Esophagus squamous epithelium (tissue), 5 donors: ENCODE data around the gene MTMR3. TPM values are rescaled to one million over a fixed set of nuclear protein-coding genes. Genes with fewer than 3 reads are reported as not detected.

Experiments used
- DNase-seq: peaks from one replicate; lab custom pipeline; 2025; lab: John Stamatoyannopoulos, UW
- H3K27ac ChIP-seq, 4 donors: fragments of 200-600 bp; sonication (generic); one replicate each; pipeline ENCODE4 v1.5.1; 2016 to 2019; ENCODE audit warnings: mild to moderate bottlenecking in 1 of 4
- H3K27me3 ChIP-seq, 4 donors: fragments of 200-600 bp; sonication (generic); 1 replicate in 3 of 4; 2 replicates in 1 of 4; pipeline versions ENCODE4 v1.5.1 to v1.6.0; 2017 to 2021; ENCODE audit warnings: antibody characterized with exemption in 1 of 4
- H3K36me3 ChIP-seq, 3 donors: fragments of 200-600 bp; sonication (generic); one replicate each; pipeline ENCODE4 v1.5.1; 2016 to 2019
- H3K4me1 ChIP-seq, 3 donors: fragments of 200-600 bp; sonication (generic); one replicate each; pipeline ENCODE4 v1.5.1; 2017 to 2019
- H3K4me3 ChIP-seq, 4 donors: fragments of 200-600 bp; sonication (generic); 1 replicate in 3 of 4; 2 replicates in 1 of 4; pipeline ENCODE4 v1.5.1; 2016 to 2019; ENCODE audit warnings: mild to moderate bottlenecking in 2 of 4, moderate library complexity in 1 of 4
- H3K9me3 ChIP-seq, 3 donors: fragments of 200-600 bp; sonication (generic); one replicate each; pipeline ENCODE4 v1.5.1; 2016 to 2019
- POLR2A ChIP-seq, 4 donors: fragments of 450-650 bp; IDR thresholded peaks; one replicate each; pipeline ENCODE4 v1.6.1; 2017; ENCODE audit warnings: antibody characterized with exemption in 4 of 4, mild to moderate bottlenecking in 4 of 4, moderate library complexity in 3 of 4
- WGBS, 2 donors: methylation state at CpG; one replicate each; pipeline ENCODE4 v1.1.5; 2018; 5-methylcytosine and 5-hydroxymethylcytosine counted together
- intact Hi-C: fragments of 100-400 bp; cut with DNase I; formaldehyde crosslinking; loops from one replicate; pipeline ENCODE4 v1.15.0; 2022
- total RNA-seq, 4 donors: library from RNA; depleted of rRNA; stranded (reverse); fragments of >200 nt; gene quantifications; one replicate each; pipeline ENCODE4 v1.1.0, GENCODE V29; 2016
- TF ChIP-seq, protein P1 (sequence below), 6 experiments: fragments of 450-650 bp in 4 of 6; fragments of 200-600 bp in 2 of 6; sonication (generic) in 2 of 6; IDR thresholded peaks; one replicate each; pipeline ENCODE4 v1.5.1; 2016 to 2019; ENCODE audit warnings: antibody characterized with exemption in 6 of 6, mild to moderate bottlenecking in 4 of 6, moderate library complexity in 4 of 6
- donor health status: DM: yes; HTN: yes; CAD: no.

Gene MTMR3
- total RNA-seq, 4 donors from 2014 or later: 34.9 to 63.1 (median 38.4) TPM

GRCh38 chr22:29912605-29913398, 29.8 kb downstream of the MTMR3 start:
- WGBS, 2 donors: 69 to 76% methylated on average over 5 of the region's 5 CpGs
- H3K36me3 ChIP-seq: no peaks in the 10 kb centered on the region
- H3K4me1 ChIP-seq: peaks cover 8 to 72% (median 48%) of the 10 kb centered on the region in 3 donors
- no peaks in the 10 kb centered on the region for H3K27me3 ChIP-seq
- no peak for DNase-seq
- TF ChIP-seq, protein P1, sequence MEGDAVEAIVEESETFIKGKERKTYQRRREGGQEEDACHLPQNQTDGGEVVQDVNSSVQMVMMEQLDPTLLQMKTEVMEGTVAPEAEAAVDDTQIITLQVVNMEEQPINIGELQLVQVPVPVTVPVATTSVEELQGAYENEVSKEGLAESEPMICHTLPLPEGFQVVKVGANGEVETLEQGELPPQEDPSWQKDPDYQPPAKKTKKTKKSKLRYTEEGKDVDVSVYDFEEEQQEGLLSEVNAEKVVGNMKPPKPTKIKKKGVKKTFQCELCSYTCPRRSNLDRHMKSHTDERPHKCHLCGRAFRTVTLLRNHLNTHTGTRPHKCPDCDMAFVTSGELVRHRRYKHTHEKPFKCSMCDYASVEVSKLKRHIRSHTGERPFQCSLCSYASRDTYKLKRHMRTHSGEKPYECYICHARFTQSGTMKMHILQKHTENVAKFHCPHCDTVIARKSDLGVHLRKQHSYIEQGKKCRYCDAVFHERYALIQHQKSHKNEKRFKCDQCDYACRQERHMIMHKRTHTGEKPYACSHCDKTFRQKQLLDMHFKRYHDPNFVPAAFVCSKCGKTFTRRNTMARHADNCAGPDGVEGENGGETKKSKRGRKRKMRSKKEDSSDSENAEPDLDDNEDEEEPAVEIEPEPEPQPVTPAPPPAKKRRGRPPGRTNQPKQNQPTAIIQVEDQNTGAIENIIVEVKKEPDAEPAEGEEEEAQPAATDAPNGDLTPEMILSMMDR (IDR thresholded peaks at IDR 0.05): no peak
- TF ChIP-seq POLR2A (IDR thresholded peaks at IDR 0.05): no peak
- H3K9me3 ChIP-seq: no peaks in the 10 kb centered on the region
- peak overlapping the region in 2 of 4 donors; percentile 25 to 44 for H3K27ac ChIP-seq
- intact Hi-C loops: no loop called here
- H3K4me3 ChIP-seq: no peak overlapping the region

DNA sequence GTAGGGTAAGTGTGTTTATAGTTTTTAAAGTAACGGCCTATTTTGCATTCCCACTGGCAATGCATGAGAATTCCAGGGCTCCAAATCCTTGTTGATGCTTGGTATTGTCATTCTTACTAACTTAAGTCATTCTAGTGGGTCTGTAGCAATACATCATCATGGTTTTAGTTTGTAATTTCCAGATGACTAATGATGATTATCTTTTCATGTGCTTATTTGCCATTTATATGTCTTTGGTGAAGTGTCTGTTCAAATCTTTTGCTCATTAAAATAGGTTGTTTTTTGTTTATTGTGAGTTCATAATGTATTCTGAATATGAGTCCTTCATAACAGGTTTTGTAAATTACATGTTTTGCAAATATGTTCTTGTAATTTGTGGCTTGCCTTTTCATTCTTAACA, 31.2 kb downstream of the MTMR3 start:
- no peak for DNase-seq
- H3K9me3 ChIP-seq: no peaks in the 10 kb centered on the region
- H3K4me3 ChIP-seq: no peak overlapping the region
- TF ChIP-seq, protein P1 (IDR thresholded peaks at IDR 0.05): no peak
- TF ChIP-seq POLR2A (IDR thresholded peaks at IDR 0.05): no peak
- H3K36me3 ChIP-seq: no peaks in the 10 kb centered on the region
- 21 to 34% methylated on average over 1 of the region's 1 CpG for WGBS, 2 donors
- no peaks in the 10 kb centered on the region for H3K27me3 ChIP-seq
- intact Hi-C loops: no loop called here
- peak overlapping the region in 2 of 4 donors; percentile 44 to 53 for H3K27ac ChIP-seq
- peaks cover 0 to 67% (median 44%) of the 10 kb centered on the region in 3 donors for H3K4me1 ChIP-seq

DNA sequence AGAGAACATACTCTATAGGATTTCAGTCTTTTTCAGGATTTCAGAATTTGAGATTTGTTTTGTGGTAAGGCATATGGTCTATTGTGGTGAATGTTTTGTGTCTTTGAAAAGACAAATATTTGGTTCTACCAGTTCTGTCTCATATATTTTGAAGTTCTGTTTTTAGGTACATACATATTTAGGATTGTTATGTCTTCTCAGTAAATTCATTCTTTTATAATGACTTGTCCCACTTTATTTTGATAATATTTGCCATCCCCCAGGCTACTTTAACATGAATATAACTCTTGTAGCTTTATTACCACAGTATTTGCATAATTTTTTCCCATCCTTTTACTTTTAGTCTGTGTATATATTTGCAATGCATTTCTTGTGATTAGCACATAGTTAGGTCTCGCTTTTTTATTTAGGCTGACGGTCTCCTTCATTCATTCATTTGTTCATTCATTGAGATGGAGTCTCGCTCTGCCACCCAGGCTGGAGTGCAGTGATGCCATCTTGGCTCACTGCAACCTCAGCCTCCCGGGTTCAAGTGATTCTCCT, 32.1 kb downstream of the MTMR3 start:
- Histone ChIP-seq H3K27me3 (no peaks in the 10 kb centered on the region), H3K4me3 (no peak overlapping the region), H3K4me1 (peaks cover 0 to 71% (median 44%) of the 10 kb centered on the region in 3 donors), H3K36me3 (no peaks in the 10 kb centered on the region), H3K9me3 (no peaks in the 10 kb centered on the region), H3K27ac (peak overlapping the region in 2 of 4 donors; percentile 44 to 53)
- WGBS, 2 donors: 82 to 93% methylated on average over 4 of the region's 4 CpGs
- TF ChIP-seq POLR2A (IDR thresholded peaks at IDR 0.05): no peak
- TF ChIP-seq, protein P1 (IDR thresholded peaks at IDR 0.05): no peak
- intact Hi-C loops: no loop called here
- DNase-seq: no peak

GRCh38 chr22:29916007-29916544, 33.1 kb downstream of the MTMR3 start:
- DNase-seq: no peak
- Histone ChIP-seq H3K9me3 (no peaks in the 10 kb centered on the region), H3K27ac (no peak overlapping the region), H3K27me3 (no peaks in the 10 kb centered on the region), H3K4me3 (no peak overlapping the region), H3K4me1 (peaks cover 0 to 71% (median 44%) of the 10 kb centered on the region in 3 donors), H3K36me3 (no peaks in the 10 kb centered on the region)
- WGBS, 2 donors: 57 to 70% methylated on average over 5 of the region's 5 CpGs
- intact Hi-C loops: no loop called here
- TF ChIP-seq POLR2A (IDR thresholded peaks at IDR 0.05): no peak
- TF ChIP-seq, protein P1 (IDR thresholded peaks at IDR 0.05): no peak
